HEK293 (cell line): ENCODE measurements around the gene LEF1.

Source experiments
- FEZF1 ChIP-seq: fragments of 450-650 bp; formaldehyde crosslinking; IDR thresholded peaks from 2 replicates; pipeline ENCODE4 v1.5.1; 2016; ENCODE audit warnings: missing biosample characterization, missing genetic modification characterization
- IKZF3 ChIP-seq: fragments of 450-650 bp; IDR thresholded peaks from 2 replicates; pipeline ENCODE4 v1.5.0; 2018; ENCODE audit warnings: missing biosample characterization, mild to moderate bottlenecking, missing genetic modification characterization, moderate library complexity
- MEIS1 ChIP-seq: sonication (generic); formaldehyde crosslinking; IDR thresholded peaks from 2 replicates; pipeline ENCODE4 v1.8.1; 2022; ENCODE audit warnings: missing genetic modification reagents, mild to moderate bottlenecking, borderline replicate concordance
- OSR2 ChIP-seq: fragments of 450-650 bp; formaldehyde crosslinking; IDR thresholded peaks from 2 replicates; pipeline ENCODE4 v1.5.1; 2016; ENCODE audit warnings: missing biosample characterization, missing genetic modification characterization
- TCF7L2 ChIP-seq: IDR thresholded peaks from 2 replicates; pipeline ENCODE4 v1.6.1; 2011; ENCODE audit warnings: low read depth, mild to moderate bottlenecking, inconsistent platforms, low read length, moderate library complexity, borderline replicate concordance
- YY1 ChIP-seq: fragments of 450-650 bp; formaldehyde crosslinking; IDR thresholded peaks from 2 replicates; pipeline ENCODE4 v1.5.1; 2018; ENCODE audit warnings: missing biosample characterization, missing genetic modification characterization
- ZBTB8A ChIP-seq: fragments of 450-650 bp; formaldehyde crosslinking; IDR thresholded peaks from 2 replicates; pipeline ENCODE4 v1.5.1; 2016; ENCODE audit warnings: missing biosample characterization, missing genetic modification characterization
- ZEB2 ChIP-seq: fragments of 450-650 bp; formaldehyde crosslinking; IDR thresholded peaks from 2 replicates; pipeline ENCODE4 v1.5.1; 2016; ENCODE audit warnings: missing biosample characterization, missing genetic modification characterization
- ZFHX2 ChIP-seq: fragments of 450-650 bp; formaldehyde crosslinking; conservative IDR thresholded peaks from 2 replicates; pipeline ENCODE4 v1.5.1; 2016; ENCODE audit warnings: missing biosample characterization, missing genetic modification characterization
- ZFP37 ChIP-seq: fragments of 450-650 bp; formaldehyde crosslinking; IDR thresholded peaks from 2 replicates; pipeline ENCODE4 v1.5.1; 2016; ENCODE audit warnings: missing biosample characterization, missing genetic modification characterization
- ZNF114 ChIP-seq: fragments of 450-650 bp; formaldehyde crosslinking; IDR thresholded peaks from 2 replicates; pipeline ENCODE4 v1.5.0; 2017; ENCODE audit warnings: missing biosample characterization, missing genetic modification characterization
- ZNF140 ChIP-seq: fragments of 450-650 bp; formaldehyde crosslinking; IDR thresholded peaks from 2 replicates; pipeline ENCODE4 v1.5.1; 2016; ENCODE audit warnings: missing biosample characterization, missing genetic modification characterization
- ZNF157 ChIP-seq: fragments of 450-650 bp; formaldehyde crosslinking; IDR thresholded peaks from 2 replicates; pipeline ENCODE4 v1.5.1; 2016; ENCODE audit warnings: missing biosample characterization, missing genetic modification characterization
- ZNF169 ChIP-seq: fragments of 450-650 bp; formaldehyde crosslinking; IDR thresholded peaks from 2 replicates; pipeline ENCODE4 v1.5.1; 2016; ENCODE audit warnings: missing biosample characterization, missing genetic modification characterization
- ZNF202 ChIP-seq: fragments of 450-650 bp; formaldehyde crosslinking; IDR thresholded peaks from 2 replicates; pipeline ENCODE4 v1.5.1; 2016; ENCODE audit warnings: missing biosample characterization, missing genetic modification characterization, borderline replicate concordance
- ZNF221 ChIP-seq: fragments of 450-650 bp; formaldehyde crosslinking; IDR thresholded peaks from 2 replicates; pipeline ENCODE4 v1.5.1; 2017; ENCODE audit warnings: missing biosample characterization, missing genetic modification characterization, borderline replicate concordance
- ZNF223 ChIP-seq: fragments of 450-650 bp; formaldehyde crosslinking; IDR thresholded peaks from 2 replicates; pipeline ENCODE4 v1.5.1; 2016; ENCODE audit warnings: missing biosample characterization, missing genetic modification characterization
- ZNF239 ChIP-seq: fragments of 450-650 bp; formaldehyde crosslinking; IDR thresholded peaks from 2 replicates; pipeline ENCODE4 v1.5.1; 2016; ENCODE audit warnings: missing biosample characterization, missing genetic modification characterization
- ZNF266 ChIP-seq: fragments of 450-650 bp; formaldehyde crosslinking; IDR thresholded peaks from 2 replicates; pipeline ENCODE4 v1.5.1; 2016; ENCODE audit warnings: missing biosample characterization, missing genetic modification characterization, low read depth
- ZNF292 ChIP-seq: fragments of 450-650 bp; formaldehyde crosslinking; IDR thresholded peaks from 2 replicates; pipeline ENCODE4 v1.5.1; 2016; ENCODE audit warnings: low read depth, missing biosample characterization, missing genetic modification characterization, borderline replicate concordance
- ZNF558 ChIP-seq: fragments of 450-650 bp; formaldehyde crosslinking; IDR thresholded peaks from 2 replicates; pipeline ENCODE4 v1.5.1; 2016; ENCODE audit warnings: missing biosample characterization, missing genetic modification characterization
- ZNF561 ChIP-seq: fragments of 450-650 bp; IDR thresholded peaks from 2 replicates; pipeline ENCODE4 v1.5.1; 2018; ENCODE audit warnings: missing biosample characterization, missing genetic modification characterization, borderline replicate concordance
- ZNF585B ChIP-seq: fragments of 450-650 bp; formaldehyde crosslinking; IDR thresholded peaks from 2 replicates; pipeline ENCODE4 v1.5.1; 2016; ENCODE audit warnings: missing biosample characterization, missing genetic modification characterization
- ZNF623 ChIP-seq: fragments of 450-650 bp; formaldehyde crosslinking; IDR thresholded peaks from 2 replicates; pipeline ENCODE4 v1.5.1; 2016; ENCODE audit warnings: missing biosample characterization, missing genetic modification characterization
- ZSCAN30 ChIP-seq: fragments of 450-650 bp; IDR thresholded peaks from 2 replicates; pipeline ENCODE4 v1.5.1; 2018; ENCODE audit warnings: missing biosample characterization, mild to moderate bottlenecking, missing genetic modification characterization, moderate library complexity
- TF ChIP-seq, protein P1 (sequence below): fragments of 450-650 bp; formaldehyde crosslinking; IDR thresholded peaks from 2 replicates; pipeline ENCODE4 v1.5.1; 2016; ENCODE audit warnings: missing biosample characterization, missing genetic modification characterization
- TF ChIP-seq, protein P2 (sequence below): fragments of 450-650 bp; formaldehyde crosslinking; optimal IDR thresholded peaks from 2 replicates; pipeline ENCODE3; 2016; ENCODE audit warnings: missing biosample characterization, mild to moderate bottlenecking, missing genetic modification characterization
- TF ChIP-seq, protein P3 (sequence below): fragments of 450-650 bp; formaldehyde crosslinking; IDR thresholded peaks from 2 replicates; pipeline ENCODE4 v1.5.1; 2016; ENCODE audit warnings: missing biosample characterization, missing genetic modification characterization
- TF ChIP-seq, protein P4 (sequence below): fragments of 450-650 bp; formaldehyde crosslinking; IDR thresholded peaks from 2 replicates; pipeline ENCODE4 v1.5.1; 2016; ENCODE audit warnings: missing biosample characterization, missing genetic modification characterization
- TF ChIP-seq, protein P5 (sequence below): fragments of 450-650 bp; IDR thresholded peaks from 2 replicates; pipeline ENCODE4 v1.5.1; 2018; ENCODE audit warnings: missing biosample characterization, mild to moderate bottlenecking, missing genetic modification characterization
- TF ChIP-seq, protein P6 (sequence below): fragments of 450-650 bp; formaldehyde crosslinking; IDR thresholded peaks from 2 replicates; pipeline ENCODE4 v1.5.1; 2016; ENCODE audit warnings: missing biosample characterization, missing genetic modification characterization

LEF1 gene

DNA sequence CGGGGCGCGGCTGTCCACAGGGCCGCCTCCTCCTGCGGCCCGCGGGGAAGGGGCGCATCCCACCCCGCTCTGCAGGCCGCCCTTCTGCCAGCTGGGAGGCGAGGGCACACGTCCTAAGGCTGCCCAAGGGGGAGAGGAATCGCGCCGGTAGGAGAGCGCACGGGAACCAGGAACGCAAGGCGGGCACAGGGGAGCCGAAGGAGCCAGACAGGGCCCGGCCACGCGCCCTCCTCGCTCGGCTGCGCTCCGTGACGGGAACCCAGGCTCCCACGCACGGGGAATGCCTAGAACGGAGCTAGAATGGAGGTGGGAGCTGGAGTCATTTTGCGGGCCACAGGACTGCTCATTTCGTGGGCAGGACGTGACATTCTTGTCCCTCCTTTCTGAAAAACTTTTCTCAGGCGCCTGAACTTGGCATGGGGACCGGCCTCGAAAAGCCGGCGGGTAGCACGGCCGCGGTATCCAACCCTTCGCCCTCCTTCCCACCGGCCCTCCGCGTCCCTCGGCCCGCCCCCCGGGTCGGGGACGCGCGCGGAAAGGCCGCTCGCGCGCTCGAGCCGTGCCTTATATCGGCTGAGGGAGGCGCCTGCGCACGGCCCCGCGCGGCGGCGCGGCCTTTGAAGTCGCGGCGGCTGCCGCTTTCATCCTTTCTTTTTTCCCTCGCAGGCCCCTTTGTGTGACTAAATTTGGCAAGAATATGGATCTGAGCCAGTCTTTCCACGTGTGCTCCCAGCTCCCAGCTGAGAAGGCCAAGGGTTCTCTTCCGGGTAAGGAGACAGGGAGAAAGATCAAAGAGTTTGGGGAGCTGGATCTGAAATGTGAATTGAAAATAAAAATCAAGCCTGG lies 4.2 kb upstream of the LEF1 start (continued):
- TF ChIP-seq, protein P1, sequence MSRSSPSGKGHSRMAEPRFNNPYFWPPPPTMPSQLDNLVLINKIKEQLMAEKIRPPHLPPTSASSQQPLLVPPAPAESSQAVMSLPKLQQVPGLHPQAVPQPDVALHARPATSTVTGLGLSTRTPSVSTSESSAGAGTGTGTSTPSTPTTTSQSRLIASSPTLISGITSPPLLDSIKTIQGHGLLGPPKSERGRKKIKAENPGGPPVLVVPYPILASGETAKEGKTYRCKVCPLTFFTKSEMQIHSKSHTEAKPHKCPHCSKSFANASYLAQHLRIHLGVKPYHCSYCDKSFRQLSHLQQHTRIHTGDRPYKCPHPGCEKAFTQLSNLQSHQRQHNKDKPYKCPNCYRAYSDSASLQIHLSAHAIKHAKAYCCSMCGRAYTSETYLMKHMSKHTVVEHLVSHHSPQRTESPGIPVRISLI (tag by site-specific recombination): peak; percentile 74
- no peak for TF ChIP-seq ZNF169 (tag by site-specific recombination)
- 0 out of 2 replicates have a peak, but pooled peaks have one; percentile 87 for TF ChIP-seq ZNF561
- TF ChIP-seq ZNF558 (tag by site-specific recombination): no peak
- TF ChIP-seq ZNF157 (tag by site-specific recombination): no peak
- peak; percentile 26; the same call in 1 of the 2 replicates for TF ChIP-seq ZFHX2 (tag by site-specific recombination)
- TF ChIP-seq ZNF266 (tag by site-specific recombination): no peak
- TF ChIP-seq ZEB2 (tag by site-specific recombination): no peak
- TF ChIP-seq, protein P2, sequence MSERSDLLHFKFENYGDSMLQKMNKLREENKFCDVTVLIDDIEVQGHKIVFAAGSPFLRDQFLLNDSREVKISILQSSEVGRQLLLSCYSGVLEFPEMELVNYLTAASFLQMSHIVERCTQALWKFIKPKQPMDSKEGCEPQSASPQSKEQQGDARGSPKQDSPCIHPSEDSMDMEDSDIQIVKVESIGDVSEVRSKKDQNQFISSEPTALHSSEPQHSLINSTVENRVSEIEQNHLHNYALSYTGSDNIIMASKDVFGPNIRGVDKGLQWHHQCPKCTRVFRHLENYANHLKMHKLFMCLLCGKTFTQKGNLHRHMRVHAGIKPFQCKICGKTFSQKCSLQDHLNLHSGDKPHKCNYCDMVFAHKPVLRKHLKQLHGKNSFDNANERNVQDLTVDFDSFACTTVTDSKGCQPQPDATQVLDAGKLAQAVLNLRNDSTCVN: peak; percentile 77
- TF ChIP-seq YY1 (tag by site-specific recombination): no peak
- no peak for TF ChIP-seq ZFP37 (tag by site-specific recombination)
- TF ChIP-seq, protein P3, sequence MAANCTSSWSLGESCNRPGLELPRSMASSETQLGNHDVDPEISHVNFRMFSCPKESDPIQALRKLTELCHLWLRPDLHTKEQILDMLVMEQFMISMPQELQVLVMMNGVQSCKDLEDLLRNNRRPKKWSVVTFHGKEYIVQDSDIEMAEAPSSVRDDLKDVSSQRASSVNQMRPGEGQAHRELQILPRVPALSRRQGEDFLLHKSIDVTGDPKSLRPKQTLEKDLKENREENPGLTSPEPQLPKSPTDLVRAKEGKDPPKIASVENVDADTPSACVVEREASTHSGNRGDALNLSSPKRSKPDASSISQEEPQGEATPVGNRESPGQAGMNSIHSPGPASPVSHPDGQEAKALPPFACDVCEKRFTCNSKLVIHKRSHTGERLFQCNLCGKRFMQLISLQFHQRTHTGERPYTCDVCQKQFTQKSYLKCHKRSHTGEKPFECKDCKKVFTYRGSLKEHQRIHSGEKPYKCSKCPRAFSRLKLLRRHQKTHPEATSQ (tag by site-specific recombination): no peak
- TF ChIP-seq ZNF114 (tag by site-specific recombination): no peak
- TF ChIP-seq ZNF202 (tag by site-specific recombination): 0 out of 2 replicates have a peak, but pooled peaks have one; percentile 23
- TF ChIP-seq, protein P4, sequence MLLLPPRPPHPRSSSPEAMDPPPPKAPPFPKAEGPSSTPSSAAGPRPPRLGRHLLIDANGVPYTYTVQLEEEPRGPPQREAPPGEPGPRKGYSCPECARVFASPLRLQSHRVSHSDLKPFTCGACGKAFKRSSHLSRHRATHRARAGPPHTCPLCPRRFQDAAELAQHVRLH (tag by site-specific recombination): 0 out of 2 replicates have a peak, but pooled peaks have one; percentile 19
- TF ChIP-seq, protein P5, sequence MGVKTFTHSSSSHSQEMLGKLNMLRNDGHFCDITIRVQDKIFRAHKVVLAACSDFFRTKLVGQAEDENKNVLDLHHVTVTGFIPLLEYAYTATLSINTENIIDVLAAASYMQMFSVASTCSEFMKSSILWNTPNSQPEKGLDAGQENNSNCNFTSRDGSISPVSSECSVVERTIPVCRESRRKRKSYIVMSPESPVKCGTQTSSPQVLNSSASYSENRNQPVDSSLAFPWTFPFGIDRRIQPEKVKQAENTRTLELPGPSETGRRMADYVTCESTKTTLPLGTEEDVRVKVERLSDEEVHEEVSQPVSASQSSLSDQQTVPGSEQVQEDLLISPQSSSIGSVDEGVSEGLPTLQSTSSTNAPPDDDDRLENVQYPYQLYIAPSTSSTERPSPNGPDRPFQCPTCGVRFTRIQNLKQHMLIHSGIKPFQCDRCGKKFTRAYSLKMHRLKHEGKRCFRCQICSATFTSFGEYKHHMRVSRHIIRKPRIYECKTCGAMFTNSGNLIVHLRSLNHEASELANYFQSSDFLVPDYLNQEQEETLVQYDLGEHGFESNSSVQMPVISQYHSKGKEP (tag by site-specific recombination): peak; percentile 66; the same call in 1 of the 2 replicates
- TF ChIP-seq ZSCAN30 (tag by site-specific recombination): no peak
- TF ChIP-seq ZNF585B: no peak
- TF ChIP-seq, protein P6, sequence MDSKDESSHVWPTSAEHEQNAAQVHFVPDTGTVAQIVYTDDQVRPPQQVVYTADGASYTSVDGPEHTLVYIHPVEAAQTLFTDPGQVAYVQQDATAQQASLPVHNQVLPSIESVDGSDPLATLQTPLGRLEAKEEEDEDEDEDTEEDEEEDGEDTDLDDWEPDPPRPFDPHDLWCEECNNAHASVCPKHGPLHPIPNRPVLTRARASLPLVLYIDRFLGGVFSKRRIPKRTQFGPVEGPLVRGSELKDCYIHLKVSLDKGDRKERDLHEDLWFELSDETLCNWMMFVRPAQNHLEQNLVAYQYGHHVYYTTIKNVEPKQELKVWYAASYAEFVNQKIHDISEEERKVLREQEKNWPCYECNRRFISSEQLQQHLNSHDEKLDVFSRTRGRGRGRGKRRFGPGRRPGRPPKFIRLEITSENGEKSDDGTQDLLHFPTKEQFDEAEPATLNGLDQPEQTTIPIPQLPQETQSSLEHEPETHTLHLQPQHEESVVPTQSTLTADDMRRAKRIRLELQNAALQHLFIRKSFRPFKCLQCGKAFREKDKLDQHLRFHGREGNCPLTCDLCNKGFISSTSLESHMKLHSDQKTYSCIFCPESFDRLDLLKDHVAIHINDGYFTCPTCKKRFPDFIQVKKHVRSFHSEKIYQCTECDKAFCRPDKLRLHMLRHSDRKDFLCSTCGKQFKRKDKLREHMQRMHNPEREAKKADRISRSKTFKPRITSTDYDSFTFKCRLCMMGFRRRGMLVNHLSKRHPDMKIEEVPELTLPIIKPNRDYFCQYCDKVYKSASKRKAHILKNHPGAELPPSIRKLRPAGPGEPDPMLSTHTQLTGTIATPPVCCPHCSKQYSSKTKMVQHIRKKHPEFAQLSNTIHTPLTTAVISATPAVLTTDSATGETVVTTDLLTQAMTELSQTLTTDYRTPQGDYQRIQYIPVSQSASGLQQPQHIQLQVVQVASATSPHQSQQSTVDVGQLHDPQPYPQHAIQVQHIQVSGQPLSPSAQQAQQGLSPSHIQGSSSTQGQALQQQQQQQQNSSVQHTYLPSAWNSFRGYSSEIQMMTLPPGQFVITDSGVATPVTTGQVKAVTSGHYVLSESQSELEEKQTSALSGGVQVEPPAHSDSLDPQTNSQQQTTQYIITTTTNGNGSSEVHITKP (tag by site-specific recombination): no peak
- TF ChIP-seq FEZF1 (tag by site-specific recombination): peak; percentile 74
- TF ChIP-seq ZNF292 (tag by site-specific recombination): no peak
- TF ChIP-seq ZNF221: no peak
- TF ChIP-seq ZNF623 (tag by site-specific recombination): no peak
- peak; percentile 44; the same call in 1 of the 2 replicates for TF ChIP-seq OSR2 (tag by site-specific recombination)
- no peak for TF ChIP-seq ZNF239 (tag by site-specific recombination)
- TF ChIP-seq MEIS1 (CRISPR knock-in tag): no peak
- peak; percentile 72 for TF ChIP-seq IKZF3 (tag by site-specific recombination)
- TF ChIP-seq ZBTB8A (tag by site-specific recombination): no peak
- no peak for TF ChIP-seq ZNF223
- no peak for TF ChIP-seq ZNF140
- TF ChIP-seq TCF7L2: peak; percentile 100
